Vagina (tissue), 2 donors: ENCODE results near the gene MOBP. TPM values are rescaled to one million over a fixed set of nuclear protein-coding genes. Genes with fewer than 3 reads are reported as not detected.

Experiments
- DNase-seq, 2 donors: peaks; one replicate each; pipeline ENCODE4 v3.0.0-alpha.2; 2017; ENCODE audit errors: extremely low spot score in 2 of 2
- H3K27ac ChIP-seq: fragments of 200-600 bp; sonication (generic); one replicate; pipeline ENCODE4 v1.5.1; 2019
- H3K27me3 ChIP-seq: fragments of 200-600 bp; sonication (generic); one replicate; pipeline ENCODE4 v1.5.1; 2019
- H3K36me3 ChIP-seq, 2 donors: fragments of 200-600 bp; sonication (generic); one replicate each; pipeline ENCODE4 v1.5.1; 2017 to 2019
- H3K4me1 ChIP-seq: fragments of 200-600 bp; sonication (generic); one replicate; pipeline ENCODE4 v1.5.1; 2019
- H3K4me3 ChIP-seq, 2 donors: fragments of 200-600 bp; sonication (generic); 1 replicate in 1 of 2; 2 replicates in 1 of 2; pipeline ENCODE4 v1.5.1; 2016 to 2019
- H3K9me3 ChIP-seq: fragments of 200-600 bp; sonication (generic); one replicate; pipeline ENCODE4 v1.5.1; 2019
- POLR2A ChIP-seq, 2 donors: fragments of 450-650 bp; IDR thresholded peaks; one replicate each; pipeline ENCODE4 v1.6.1; 2017; ENCODE audit warnings: antibody characterized with exemption in 2 of 2, mild to moderate bottlenecking in 2 of 2, moderate library complexity in 2 of 2
- POLR2AphosphoS5 ChIP-seq, 2 donors: sonication (generic); formaldehyde crosslinking; IDR thresholded peaks; one replicate each; pipeline ENCODE4 v1.9.0; 2017; ENCODE audit warnings: antibody characterized with exemption in 2 of 2, mild to moderate bottlenecking in 2 of 2, low read depth in 1 of 2; ENCODE audit not compliant: insufficient read depth in 1 of 2
- intact Hi-C: fragments of 100-400 bp; cut with DNase I; formaldehyde crosslinking; loops from one replicate; pipeline ENCODE4 v1.15.1; 2023
- total RNA-seq: library from RNA; depleted of rRNA; stranded (reverse); fragments of >200 nt; gene quantifications from one replicate; pipeline ENCODE4 v1.2.3, GENCODE V29; 2016
- TF ChIP-seq, protein P1 (sequence below), 3 experiments: fragments of 450-650 bp in 2 of 3; fragments of 200-600 bp in 1 of 3; sonication (generic) in 1 of 3; IDR thresholded peaks; one replicate each; pipeline ENCODE4 v1.5.1; 2017 to 2019; ENCODE audit warnings: antibody characterized with exemption in 3 of 3, mild to moderate bottlenecking in 2 of 3, moderate library complexity in 2 of 3

The MOBP gene
- total RNA-seq, 1 donor from 2014 or later, result not detected

DNA sequence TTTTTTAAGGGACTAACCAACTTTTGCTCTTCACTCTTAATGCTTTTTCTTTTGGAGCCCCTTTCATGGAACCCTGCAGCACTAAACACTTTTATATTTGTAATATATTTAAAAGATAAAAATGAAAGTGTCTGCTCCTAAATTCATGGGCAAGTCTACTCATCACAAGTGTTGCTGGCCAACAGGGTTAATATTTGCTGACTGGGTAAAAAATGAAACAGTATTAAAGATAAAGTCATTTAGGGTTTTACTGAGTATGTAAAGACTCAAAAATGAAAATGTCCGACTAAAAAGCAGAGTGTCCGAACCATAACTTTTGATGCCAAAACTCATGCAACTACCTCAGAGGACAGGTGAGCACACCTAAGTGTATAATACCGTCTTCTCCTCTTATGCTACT, 54.0 kb downstream of the MOBP start:
- Histone ChIP-seq H3K27ac (no peak overlapping the region), H3K4me1 (no peaks in the 10 kb centered on the region), H3K36me3 (no peaks in the 10 kb centered on the region), H3K27me3 (no peaks in the 10 kb centered on the region), H3K4me3 (no peak overlapping the region), H3K9me3 (no peaks in the 10 kb centered on the region)
- intact Hi-C loops, result no loop called here
- TF ChIP-seq, protein P1, sequence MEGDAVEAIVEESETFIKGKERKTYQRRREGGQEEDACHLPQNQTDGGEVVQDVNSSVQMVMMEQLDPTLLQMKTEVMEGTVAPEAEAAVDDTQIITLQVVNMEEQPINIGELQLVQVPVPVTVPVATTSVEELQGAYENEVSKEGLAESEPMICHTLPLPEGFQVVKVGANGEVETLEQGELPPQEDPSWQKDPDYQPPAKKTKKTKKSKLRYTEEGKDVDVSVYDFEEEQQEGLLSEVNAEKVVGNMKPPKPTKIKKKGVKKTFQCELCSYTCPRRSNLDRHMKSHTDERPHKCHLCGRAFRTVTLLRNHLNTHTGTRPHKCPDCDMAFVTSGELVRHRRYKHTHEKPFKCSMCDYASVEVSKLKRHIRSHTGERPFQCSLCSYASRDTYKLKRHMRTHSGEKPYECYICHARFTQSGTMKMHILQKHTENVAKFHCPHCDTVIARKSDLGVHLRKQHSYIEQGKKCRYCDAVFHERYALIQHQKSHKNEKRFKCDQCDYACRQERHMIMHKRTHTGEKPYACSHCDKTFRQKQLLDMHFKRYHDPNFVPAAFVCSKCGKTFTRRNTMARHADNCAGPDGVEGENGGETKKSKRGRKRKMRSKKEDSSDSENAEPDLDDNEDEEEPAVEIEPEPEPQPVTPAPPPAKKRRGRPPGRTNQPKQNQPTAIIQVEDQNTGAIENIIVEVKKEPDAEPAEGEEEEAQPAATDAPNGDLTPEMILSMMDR (IDR thresholded peaks at IDR 0.05), result no peak
- TF ChIP-seq POLR2AphosphoS5 (IDR thresholded peaks at IDR 0.05; ENCODE audit: insufficient read depth in 1 of 2, low read depth in 1 of 2), result no peak
- TF ChIP-seq POLR2A (IDR thresholded peaks at IDR 0.05), result no peak
- no peak for DNase-seq

DNA sequence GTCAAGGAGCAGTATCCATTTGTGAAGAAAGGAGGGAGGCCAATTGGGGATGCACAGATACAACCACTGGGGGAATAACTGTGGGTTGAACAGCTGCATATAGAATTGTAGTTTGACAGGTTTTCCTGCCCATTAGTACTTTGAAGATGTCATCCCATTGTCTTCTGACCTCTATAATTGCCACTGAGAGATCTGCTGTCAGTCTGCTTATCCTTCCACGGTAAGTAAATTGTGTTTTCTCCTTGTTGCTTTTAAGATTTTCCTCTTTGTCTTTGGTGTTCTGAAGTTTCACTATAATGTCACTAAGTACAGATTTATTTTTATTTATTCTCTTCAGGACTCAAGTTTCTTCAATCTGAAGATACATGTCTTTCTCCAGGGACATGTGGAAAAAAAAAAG, 56.6 kb downstream of the MOBP start:
- TF ChIP-seq POLR2A (IDR thresholded peaks at IDR 0.05) (no peak), POLR2AphosphoS5 (IDR thresholded peaks at IDR 0.05; ENCODE audit: insufficient read depth in 1 of 2, low read depth in 1 of 2) (no peak)
- TF ChIP-seq, protein P1 (IDR thresholded peaks at IDR 0.05), result no peak
- Histone ChIP-seq H3K27ac (no peak overlapping the region), H3K9me3 (no peaks in the 10 kb centered on the region), H3K4me1 (no peaks in the 10 kb centered on the region), H3K36me3 (no peaks in the 10 kb centered on the region), H3K27me3 (no peaks in the 10 kb centered on the region), H3K4me3 (no peak overlapping the region)
- intact Hi-C loops, result no loop called here
- DNase-seq, result no peak

DNA sequence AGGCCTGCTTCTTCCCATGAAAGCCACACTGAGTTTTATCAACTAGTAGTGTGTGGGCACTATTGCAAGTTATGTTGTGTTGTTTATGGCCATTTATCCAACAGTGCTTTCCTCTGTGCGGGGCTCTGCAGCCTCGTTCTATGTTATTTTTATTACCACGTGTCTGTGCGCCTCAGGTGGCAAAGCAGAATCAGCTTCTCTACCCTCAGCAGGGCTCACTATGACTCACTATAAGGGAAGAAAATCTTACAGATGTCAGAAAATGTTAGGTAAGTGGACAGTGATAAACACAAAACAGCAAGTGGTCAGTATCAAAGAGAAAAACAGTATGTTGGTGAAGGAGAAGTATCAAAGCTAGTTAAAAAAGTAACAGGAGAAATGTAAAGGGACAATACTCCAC, 61.4 kb downstream of the MOBP start:
- TF ChIP-seq POLR2A (IDR thresholded peaks at IDR 0.05) (no peak), POLR2AphosphoS5 (IDR thresholded peaks at IDR 0.05; ENCODE audit: insufficient read depth in 1 of 2, low read depth in 1 of 2) (no peak)
- TF ChIP-seq, protein P1 (IDR thresholded peaks at IDR 0.05), result no peak
- no peak overlapping the region for H3K27ac ChIP-seq
- intact Hi-C loops, result no loop called here

DNA sequence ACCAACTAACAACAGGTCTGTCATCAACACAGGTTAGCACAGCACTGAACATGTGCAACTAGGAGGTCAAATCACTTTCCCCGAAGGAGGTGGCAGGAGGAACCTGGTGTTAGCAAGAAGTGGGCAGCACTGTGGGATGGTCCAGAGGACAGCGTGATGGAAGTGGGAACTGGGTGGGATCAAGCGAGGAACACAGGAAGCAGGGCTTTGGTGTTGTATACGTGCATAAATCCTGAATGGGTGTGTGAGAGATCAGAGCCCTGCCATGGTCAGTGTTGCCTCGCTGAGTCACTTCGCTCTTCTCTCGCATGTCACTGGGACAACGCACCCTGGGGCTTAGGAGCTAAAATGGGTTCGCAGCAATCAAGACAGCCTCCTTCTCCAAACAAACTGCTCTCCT, 62.1 kb downstream of the MOBP start:
- Histone ChIP-seq H3K9me3 (no peaks in the 10 kb centered on the region), H3K27ac (no peak overlapping the region), H3K4me1 (no peaks in the 10 kb centered on the region), H3K36me3 (no peaks in the 10 kb centered on the region), H3K4me3 (no peak overlapping the region), H3K27me3 (no peaks in the 10 kb centered on the region)
- no peak for TF ChIP-seq POLR2AphosphoS5 (IDR thresholded peaks at IDR 0.05; ENCODE audit: insufficient read depth in 1 of 2, low read depth in 1 of 2)
- no peak for TF ChIP-seq POLR2A (IDR thresholded peaks at IDR 0.05)
- TF ChIP-seq, protein P1 (IDR thresholded peaks at IDR 0.05), result no peak
- DNase-seq, result no peak
- intact Hi-C loops, result no loop called here

More for the DNA sequence above, 61.4 kb downstream of the MOBP start:
- Histone ChIP-seq H3K27me3 (no peaks in the 10 kb centered on the region), H3K4me3 (no peak overlapping the region), H3K36me3 (no peaks in the 10 kb centered on the region), H3K9me3 (no peaks in the 10 kb centered on the region), H3K4me1 (no peaks in the 10 kb centered on the region)
- DNase-seq, result no peak

DNA sequence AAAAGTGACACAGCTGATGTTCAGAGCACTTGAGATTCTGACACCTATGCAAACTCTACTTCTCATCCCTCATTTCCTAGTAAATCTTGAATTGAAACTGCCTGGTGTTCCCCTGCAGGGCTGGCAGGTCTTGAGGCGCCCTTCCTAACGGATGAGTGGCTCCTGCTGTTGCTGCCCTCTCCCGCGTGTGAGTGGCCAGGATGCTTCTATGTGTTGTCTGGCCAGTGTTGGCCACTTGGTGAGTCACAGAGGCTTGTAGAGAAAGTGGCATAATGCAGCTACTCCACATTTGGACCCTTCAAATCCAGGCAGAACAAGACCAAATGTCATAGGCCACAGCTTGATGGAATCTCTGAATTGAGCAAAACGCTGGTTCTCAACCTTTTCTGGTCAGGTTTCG, 63.6 kb downstream of the MOBP start:
- TF ChIP-seq POLR2AphosphoS5 (IDR thresholded peaks at IDR 0.05; ENCODE audit: insufficient read depth in 1 of 2, low read depth in 1 of 2) (no peak), POLR2A (IDR thresholded peaks at IDR 0.05) (no peak)
- Histone ChIP-seq H3K27me3 (no peaks in the 10 kb centered on the region), H3K9me3 (no peaks in the 10 kb centered on the region), H3K4me3 (no peak overlapping the region), H3K4me1 (no peaks in the 10 kb centered on the region), H3K36me3 (no peaks in the 10 kb centered on the region), H3K27ac (no peak overlapping the region)
- intact Hi-C loops, result no loop called here
- DNase-seq, result no peak
